ENCODE measurements around the gene TPGS2. TPM values are rescaled to one million over a fixed set of nuclear protein-coding genes. Genes with fewer than 3 reads are reported as not detected.
"Not testable (repeated sequence)": the region's sequence is repeated elsewhere in the genome, so short reads cannot be mapped to it uniquely, and the experiment has no call there.

Gene TPGS2
- total RNA-seq, 2 experiments from 2014 or later = 125 to 158 TPM

DNA sequence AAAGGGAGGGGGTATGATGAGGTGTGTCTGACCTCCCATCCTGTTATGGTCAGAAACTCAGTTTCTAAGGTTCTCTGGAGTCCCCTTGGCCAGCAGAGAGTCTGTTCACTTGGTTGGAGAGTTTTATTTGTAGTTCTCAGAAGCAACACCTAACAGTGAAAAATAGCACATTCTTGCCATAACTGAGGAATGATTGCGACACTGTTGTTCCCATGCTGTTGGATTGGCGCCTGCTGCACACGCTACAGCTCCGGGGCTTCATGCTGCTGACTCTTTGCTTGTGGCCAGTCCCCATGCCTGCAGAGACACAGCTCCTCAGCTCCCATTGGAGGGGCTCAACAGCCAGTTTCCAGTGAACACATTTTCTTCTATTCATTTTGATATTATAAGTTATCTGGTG is 42.1 kb downstream of the TPGS2 start:
- Mint-ChIP-seq H3K27me3 (no peaks in the 10 kb centered on the region), H3K4me3 (no peak overlapping the region), H3K9me3 (peaks cover 9% of the 10 kb centered on the region), H3K27ac (no peak overlapping the region), H3K36me3 (ENCODE audit: low read depth) (peaks cover 42% of the 10 kb centered on the region), H3K4me1 (no peaks in the 10 kb centered on the region)
- no peak for DNase-seq
- CTCF ChIA-PET = no interaction called here
- POLR2A ChIA-PET = no interaction called here

GRCh38 chr18:36783792-36784191 is 45.0 kb downstream of the TPGS2 start:
- H3K27ac Mint-ChIP-seq = no peak overlapping the region
- H3K36me3 Mint-ChIP-seq (ENCODE audit: low read depth) = peaks cover 18% of the 10 kb centered on the region
- no peaks in the 10 kb centered on the region for H3K4me1 Mint-ChIP-seq
- H3K27me3 Mint-ChIP-seq = no peaks in the 10 kb centered on the region
- ChIA-PET CTCF (no interaction called here), POLR2A (no interaction called here)
- H3K9me3 Mint-ChIP-seq = no peaks in the 10 kb centered on the region
- no peak overlapping the region for H3K4me3 Mint-ChIP-seq
- no peak for DNase-seq

- Mint-ChIP-seq H3K4me1 (no peaks in the 10 kb centered on the region), H3K9me3 (no peaks in the 10 kb centered on the region), H3K27ac (peak overlapping the region; percentile 33), H3K27me3 (no peaks in the 10 kb centered on the region), H3K4me3 (no peak overlapping the region), H3K36me3 (ENCODE audit: low read depth) (peaks cover 16% of the 10 kb centered on the region)
- POLR2A ChIA-PET = no interaction called here
- CTCF ChIA-PET = no interaction called here
- no peak for DNase-seq
These were observed 46.1 kb downstream of the TPGS2 start for GRCh38 chr18:36782710-36783109.

- Mint-ChIP-seq H3K36me3 (ENCODE audit: low read depth) (peaks cover 6% of the 10 kb centered on the region), H3K27ac (no peak overlapping the region), H3K4me1 (no peaks in the 10 kb centered on the region), H3K4me3 (no peak overlapping the region), H3K27me3 (no peaks in the 10 kb centered on the region), H3K9me3 (no peaks in the 10 kb centered on the region)
- DNase-seq = no peak
- ChIA-PET POLR2A (no interaction called here), CTCF (no interaction called here)
These were observed 48.1 kb downstream of the TPGS2 start for GRCh38 chr18:36780748-36781147.

GRCh38 chr18:36777566-36777965 is 51.2 kb downstream of the TPGS2 start:
- ChIA-PET CTCF (interaction anchor here (1.2 kb wide), 1 partner anchor 69 kb away, joined by 3 read pairs; no protein-coding TSS in a partner anchor), POLR2A (no interaction called here)
- Mint-ChIP-seq H3K4me1 (no peaks in the 10 kb centered on the region), H3K36me3 (ENCODE audit: low read depth) (no peaks in the 10 kb centered on the region), H3K9me3 (no peaks in the 10 kb centered on the region), H3K27me3 (no peaks in the 10 kb centered on the region), H3K4me3 (no peak overlapping the region), H3K27ac (no peak overlapping the region)
- no peak for DNase-seq

- H3K27me3 Mint-ChIP-seq = no peaks in the 10 kb centered on the region
- no peak overlapping the region for H3K27ac Mint-ChIP-seq
- H3K36me3 Mint-ChIP-seq (ENCODE audit: low read depth) = no peaks in the 10 kb centered on the region
- H3K4me3 Mint-ChIP-seq = no peak overlapping the region
- peaks cover 2% of the 10 kb centered on the region for H3K4me1 Mint-ChIP-seq
- H3K9me3 Mint-ChIP-seq = no peaks in the 10 kb centered on the region
- no peak for DNase-seq
- ChIA-PET POLR2A (no interaction called here), CTCF (no interaction called here)
These were observed 52.2 kb downstream of the TPGS2 start for GRCh38 chr18:36776650-36777049.

- POLR2A ChIA-PET = no interaction called here
- DNase-seq = no peak
- CTCF ChIA-PET = interaction anchor here (1.0 kb wide), 1 partner anchor 215 kb away, joined by 3 read pairs; no protein-coding TSS in a partner anchor
- H3K27ac Mint-ChIP-seq = no peak overlapping the region
- no peaks in the 10 kb centered on the region for H3K27me3 Mint-ChIP-seq
- no peaks in the 10 kb centered on the region for H3K9me3 Mint-ChIP-seq
- no peaks in the 10 kb centered on the region for H3K36me3 Mint-ChIP-seq (ENCODE audit: low read depth)
- peaks cover 10% of the 10 kb centered on the region for H3K4me1 Mint-ChIP-seq
- H3K4me3 Mint-ChIP-seq = no peak overlapping the region
These were observed 53.4 kb downstream of the TPGS2 start for GRCh38 chr18:36775396-36775795.

- ChIA-PET CTCF (no interaction called here), POLR2A (no interaction called here)
- no peak for DNase-seq
- H3K27ac Mint-ChIP-seq = no peak overlapping the region
- peaks cover 10% of the 10 kb centered on the region for H3K4me1 Mint-ChIP-seq
- no peaks in the 10 kb centered on the region for H3K9me3 Mint-ChIP-seq
- no peak overlapping the region for H3K4me3 Mint-ChIP-seq
- no peaks in the 10 kb centered on the region for H3K36me3 Mint-ChIP-seq (ENCODE audit: low read depth)
- no peaks in the 10 kb centered on the region for H3K27me3 Mint-ChIP-seq
These were observed 56.5 kb downstream of the TPGS2 start for GRCh38 chr18:36772241-36772723.

- no peaks in the 10 kb centered on the region for H3K36me3 Mint-ChIP-seq (ENCODE audit: low read depth)
- H3K4me1 Mint-ChIP-seq = peaks cover 10% of the 10 kb centered on the region
- no peak overlapping the region for H3K4me3 Mint-ChIP-seq
- H3K9me3 Mint-ChIP-seq = no peaks in the 10 kb centered on the region
- DNase-seq = no peak
- ChIA-PET CTCF (no interaction called here), POLR2A (no interaction called here)
- no peaks in the 10 kb centered on the region for H3K27me3 Mint-ChIP-seq
- H3K27ac Mint-ChIP-seq = no peak overlapping the region
These were observed 57.6 kb downstream of the TPGS2 start for GRCh38 chr18:36771245-36771644.

- Mint-ChIP-seq H3K36me3 (ENCODE audit: low read depth) (no peaks in the 10 kb centered on the region), H3K4me3 (no peak overlapping the region), H3K27ac (no peak overlapping the region), H3K9me3 (no peaks in the 10 kb centered on the region), H3K27me3 (no peaks in the 10 kb centered on the region), H3K4me1 (peaks cover 10% of the 10 kb centered on the region)
- ChIA-PET POLR2A (no interaction called here), CTCF (no interaction called here)
- no peak for DNase-seq
These were observed 58.4 kb downstream of the TPGS2 start for GRCh38 chr18:36770315-36770946.

GRCh38 chr18:36769611-36770314 is 59.0 kb downstream of the TPGS2 start:
- POLR2A ChIA-PET = no interaction called here
- no peak overlapping the region for H3K27ac Mint-ChIP-seq
- DNase-seq = no peak
- H3K4me3 Mint-ChIP-seq = no peak overlapping the region
- H3K27me3 Mint-ChIP-seq = no peaks in the 10 kb centered on the region
- H3K9me3 Mint-ChIP-seq = no peaks in the 10 kb centered on the region
- CTCF ChIA-PET = no interaction called here
- no peaks in the 10 kb centered on the region for H3K36me3 Mint-ChIP-seq (ENCODE audit: low read depth)
- H3K4me1 Mint-ChIP-seq = peaks cover 10% of the 10 kb centered on the region

DNA sequence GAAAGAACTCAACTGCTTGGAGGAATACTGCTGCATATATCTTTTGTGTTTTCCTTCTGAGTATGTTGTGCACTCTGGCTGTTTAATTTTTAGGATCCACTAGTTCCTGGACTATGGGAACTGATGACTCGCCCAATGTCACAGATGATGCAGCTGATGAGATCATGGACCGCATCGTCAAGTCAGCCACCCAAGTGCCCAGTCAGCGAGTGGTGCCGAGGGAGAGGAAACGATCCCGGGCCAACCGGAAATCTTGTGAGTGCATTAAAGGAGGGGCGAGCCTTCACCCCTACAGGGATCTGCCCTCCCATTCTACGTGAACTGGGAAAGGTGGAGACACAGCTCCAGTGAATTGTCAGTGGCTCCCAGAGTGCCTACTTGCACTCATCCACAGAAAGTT is 59.6 kb downstream of the TPGS2 start:
- H3K36me3 Mint-ChIP-seq (ENCODE audit: low read depth) = no peaks in the 10 kb centered on the region
- H3K4me3 Mint-ChIP-seq = no peak overlapping the region
- H3K27me3 Mint-ChIP-seq = no peaks in the 10 kb centered on the region
- H3K4me1 Mint-ChIP-seq = peaks cover 10% of the 10 kb centered on the region
- DNase-seq = no peak
- no peaks in the 10 kb centered on the region for H3K9me3 Mint-ChIP-seq
- POLR2A ChIA-PET = no interaction called here
- H3K27ac Mint-ChIP-seq = no peak overlapping the region
- CTCF ChIA-PET = no interaction called here

- Mint-ChIP-seq H3K36me3 (ENCODE audit: low read depth) (no peaks in the 10 kb centered on the region), H3K27ac (no peak overlapping the region), H3K4me1 (peaks cover 9% of the 10 kb centered on the region), H3K4me3 (no peak overlapping the region), H3K9me3 (no peaks in the 10 kb centered on the region), H3K27me3 (no peaks in the 10 kb centered on the region)
- DNase-seq = no peak
- POLR2A ChIA-PET = no interaction called here
- CTCF ChIA-PET = no interaction called here
These were observed 62.0 kb downstream of the TPGS2 start for GRCh38 chr18:36766836-36767235.

GRCh38 chr18:36762965-36763364 is 65.8 kb downstream of the TPGS2 start:
- DNase-seq; H3K4me1 Mint-ChIP-seq; H3K4me3 Mint-ChIP-seq; H3K27me3 Mint-ChIP-seq; H3K27ac Mint-ChIP-seq; POLR2A ChIA-PET; H3K36me3 Mint-ChIP-seq (ENCODE audit: low read depth); CTCF ChIA-PET; H3K9me3 Mint-ChIP-seq: not testable (repeated sequence)
